GM19328 (cell line): ENCODE results near the gene DHX8.
"Not testable (repeated sequence)": the region's sequence is repeated elsewhere in the genome, so short reads cannot be mapped to it uniquely, and the experiment has no call there.

ENCODE experiments used
- ATAC-seq: cut with Tn5 transposase; IDR thresholded peaks from one replicate; pipeline ENCODE4 v1.9.1; 2021; ENCODE audit warnings: mild to moderate bottlenecking, moderate library complexity; ENCODE audit not compliant: unreplicated experiment

Gene DHX8

GRCh38 chr17:43461185-43461584 lies 22.6 kb upstream of the DHX8 start:
- ATAC-seq = no peak

GRCh38 chr17:43462569-43462968 lies 21.2 kb upstream of the DHX8 start:
- ATAC-seq = not testable (repeated sequence)

GRCh38 chr17:43463241-43463640 lies 20.5 kb upstream of the DHX8 start:
- no peak for ATAC-seq

- ATAC-seq = no peak
These were observed 19.7 kb upstream of the DHX8 start for GRCh38 chr17:43464046-43464445.

GRCh38 chr17:43465049-43465448 lies 18.7 kb upstream of the DHX8 start:
- ATAC-seq = no peak

- no peak for ATAC-seq
These were observed 15.7 kb upstream of the DHX8 start for GRCh38 chr17:43467981-43468581.

GRCh38 chr17:43468691-43469139 lies 15.1 kb upstream of the DHX8 start:
- ATAC-seq = no peak

GRCh38 chr17:43469145-43469544 lies 14.6 kb upstream of the DHX8 start:
- no peak for ATAC-seq

GRCh38 chr17:43471585-43472160 lies 12.1 kb upstream of the DHX8 start:
- ATAC-seq = no peak

- no peak for ATAC-seq
These were observed 8.2 kb upstream of the DHX8 start for GRCh38 chr17:43475494-43476089.

- ATAC-seq = not testable (repeated sequence)
These were observed 7.5 kb upstream of the DHX8 start for GRCh38 chr17:43476306-43476705.

- no peak for ATAC-seq
These were observed 5.7 kb upstream of the DHX8 start for GRCh38 chr17:43477832-43478634.

GRCh38 chr17:43479948-43480347 lies 3.8 kb upstream of the DHX8 start:
- ATAC-seq = no peak

- ATAC-seq = no peak
These were observed 1.4 kb upstream of the DHX8 start for GRCh38 chr17:43482103-43483012.

GRCh38 chr17:43490621-43491020 lies 6.8 kb downstream of the DHX8 start:
- ATAC-seq = no peak

- not testable (repeated sequence) for ATAC-seq
These were observed 25.7 kb downstream of the DHX8 start for GRCh38 chr17:43509440-43509839.

GRCh38 chr17:43511199-43511598 lies 27.4 kb downstream of the DHX8 start:
- ATAC-seq = not testable (repeated sequence)

- ATAC-seq = no peak
These were observed 31.9 kb downstream of the DHX8 start for GRCh38 chr17:43515656-43516055.

- ATAC-seq = no peak
These were observed 33.4 kb downstream of the DHX8 start for GRCh38 chr17:43517161-43517560.

- no peak for ATAC-seq
These were observed 34.0 kb downstream of the DHX8 start for GRCh38 chr17:43517615-43518386.
